ENCODE data around the gene POLR1E. TPM values are rescaled to one million over a fixed set of nuclear protein-coding genes. Genes with fewer than 3 reads are reported as not detected.
A peak's percentile ranks its signal among the peaks of the same experiment; 100 is the strongest.
"Not testable (repeated sequence)": the region's sequence is repeated elsewhere in the genome, so short reads cannot be mapped to it uniquely, and the experiment has no call there.

POLR1E gene
- total and polyA plus RNA-seq, 12 donors = 5.0 to 28.8 (median 17.5) TPM

- ATAC-seq (peak in 6 of 8 donors; percentile 11 to 54 (median 28)), DNase-seq (no peak)
- H3K4me3 ChIP-seq = no peak overlapping the region
- intact Hi-C loops (cut with DNase I) = loop anchor here in 2 of 10 donors (1.0 to 10.0 kb wide), 3 partner anchors 23 to 63 kb away; partner anchors contain the start of gene FBXO10 (in 1 of the 2)
- no peaks in the 10 kb centered on the region for H3K9me3 ChIP-seq
- peaks cover 0 to 67% (median 0%) of the 10 kb centered on the region in 9 donors for H3K36me3 ChIP-seq
- 89 to 90% methylated on average over 15 of the region's 15 CpGs for WGBS, 2 donors
- H3K27ac ChIP-seq = no peak overlapping the region
- no peaks in the 10 kb centered on the region for H3K27me3 ChIP-seq
- TF ChIP-seq CTCF (IDR thresholded peaks at IDR 0.05) = peak in 2 of 9 donors; percentile 15 to 31
- no peaks in the 10 kb centered on the region for H3K4me1 ChIP-seq
Measured at GRCh38 chr9:37511016-37512010, 25.6 kb downstream of the POLR1E start.

GRCh38 chr9:37512437-37512836 lies 26.7 kb downstream of the POLR1E start:
- Histone ChIP-seq H3K4me3 (no peak overlapping the region), H3K27me3 (no peaks in the 10 kb centered on the region), H3K9me3 (no peaks in the 10 kb centered on the region), H3K27ac (no peak overlapping the region), H3K4me1 (no peaks in the 10 kb centered on the region), H3K36me3 (peaks cover 0 to 63% (median 0%) of the 10 kb centered on the region in 9 donors)
- TF ChIP-seq CTCF (IDR thresholded peaks at IDR 0.05) = no peak
- 84 to 86% methylated on average over 12 of the region's 12 CpGs for WGBS, 2 donors
- intact Hi-C loops (cut with DNase I) = loop anchor here in 2 of 10 donors (1.0 to 10.0 kb wide), 2 partner anchors 39 to 62 kb away; partner anchors contain the start of gene FBXO10 (in 1 of the 2)
- no peak for DNase-seq
- ATAC-seq = no peak

GRCh38 chr9:37514415-37514814 lies 28.7 kb downstream of the POLR1E start:
- intact Hi-C loops (cut with DNase I) = loop anchor here in 1 of 10 donors (10.0 kb wide), 1 partner anchor 60 kb away; the partner anchor contains the start of gene FBXO10
- H3K9me3 ChIP-seq, H3K27ac ChIP-seq, H3K27me3 ChIP-seq, DNase-seq, H3K4me3 ChIP-seq, ATAC-seq, H3K4me1 ChIP-seq: not testable (repeated sequence)
- 99% methylated on average over 10 of the region's 10 CpGs for WGBS, 2 donors
- peaks cover 0 to 64% (median 8%) of the 10 kb centered on the region in 9 donors for H3K36me3 ChIP-seq

GRCh38 chr9:37514999-37515398 lies 29.3 kb downstream of the POLR1E start:
- DNase-seq (no peak), ATAC-seq (no peak)
- no peak for TF ChIP-seq CTCF (IDR thresholded peaks at IDR 0.05)
- intact Hi-C loops (cut with DNase I) = loop anchor here in 1 of 10 donors (10.0 kb wide), 1 partner anchor 60 kb away; the partner anchor contains the start of gene FBXO10
- Histone ChIP-seq H3K4me1 (no peaks in the 10 kb centered on the region), H3K4me3 (no peak overlapping the region), H3K9me3 (no peaks in the 10 kb centered on the region), H3K27me3 (no peaks in the 10 kb centered on the region), H3K27ac (no peak overlapping the region), H3K36me3 (peaks cover 0 to 70% (median 8%) of the 10 kb centered on the region in 9 donors)
- 95 to 98% methylated on average over 7 of the region's 7 CpGs for WGBS, 2 donors

Data from heart right ventricle (tissue), 16 donors.